ENCODE results near the gene CAPN7.

The CAPN7 gene

DNA sequence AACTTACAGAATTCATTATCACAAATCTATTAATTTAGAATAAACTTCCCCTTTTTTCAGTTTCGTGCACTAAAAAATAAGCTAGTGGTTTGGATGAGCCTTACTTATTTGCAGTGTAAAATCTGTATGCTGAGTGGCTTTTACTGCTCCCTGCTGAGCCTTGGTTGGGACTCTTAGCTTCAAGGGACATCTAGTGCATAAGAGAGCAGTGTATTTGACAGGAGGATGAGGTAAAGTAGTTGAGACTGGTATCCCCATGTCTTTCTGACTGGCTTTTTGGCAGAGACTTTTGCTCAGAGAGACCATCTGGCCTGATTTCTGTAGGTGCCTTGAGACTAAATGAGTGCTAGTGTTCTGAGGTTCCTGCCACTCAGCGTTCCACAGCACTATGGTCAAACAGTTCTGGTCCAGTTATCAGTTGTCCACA, 11.8 kb downstream of the CAPN7 start:
- H3K27me3 ChIP-seq (ENCODE audit: insufficient read depth, low read length), result no peaks in the 10 kb centered on the region
- H3K9ac ChIP-seq (ENCODE audit: low read depth, low read length), result no peak overlapping the region
- no peak overlapping the region for H3K4me3 ChIP-seq (ENCODE audit: low read length)
- 97% methylated on average over 2 of the region's 2 CpGs for WGBS
- H3K36me3 ChIP-seq (ENCODE audit: insufficient read depth, low read length), result peaks cover 79% of the 10 kb centered on the region
- H3K9me3 ChIP-seq (ENCODE audit: insufficient read depth, low read depth, low read length), result no peaks in the 10 kb centered on the region
- H3K27ac ChIP-seq (ENCODE audit: low read depth, low read length), result no peak overlapping the region
- H3K4me1 ChIP-seq (ENCODE audit: insufficient read depth, low read length), result no peaks in the 10 kb centered on the region

DNA sequence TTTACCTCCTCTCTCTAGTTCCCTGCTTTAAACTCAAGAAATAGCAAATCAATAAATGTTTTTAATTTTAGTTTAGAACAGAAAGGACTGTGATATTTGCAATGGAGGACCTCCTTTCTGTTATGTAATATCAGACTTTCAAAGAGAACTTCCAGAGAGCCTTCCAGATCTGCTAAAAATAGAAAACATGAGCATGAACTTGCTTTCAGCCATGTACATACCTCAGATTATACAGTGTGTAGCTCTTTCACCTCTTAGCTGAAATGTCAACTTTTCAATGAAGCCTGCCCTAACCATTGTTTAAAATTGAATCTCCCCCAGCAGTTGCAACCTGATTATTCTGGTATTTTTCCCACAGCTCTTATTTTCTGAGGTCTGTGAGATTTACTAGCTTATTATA, 12.6 kb downstream of the CAPN7 start:
- Histone ChIP-seq H3K4me3 (ENCODE audit: low read length) (no peak overlapping the region), H3K36me3 (ENCODE audit: insufficient read depth, low read length) (peaks cover 78% of the 10 kb centered on the region), H3K4me1 (ENCODE audit: insufficient read depth, low read length) (no peaks in the 10 kb centered on the region), H3K27ac (ENCODE audit: low read depth, low read length) (no peak overlapping the region), H3K9ac (ENCODE audit: low read depth, low read length) (no peak overlapping the region), H3K9me3 (ENCODE audit: insufficient read depth, low read depth, low read length) (no peaks in the 10 kb centered on the region), H3K27me3 (ENCODE audit: insufficient read depth, low read length) (no peaks in the 10 kb centered on the region)

DNA sequence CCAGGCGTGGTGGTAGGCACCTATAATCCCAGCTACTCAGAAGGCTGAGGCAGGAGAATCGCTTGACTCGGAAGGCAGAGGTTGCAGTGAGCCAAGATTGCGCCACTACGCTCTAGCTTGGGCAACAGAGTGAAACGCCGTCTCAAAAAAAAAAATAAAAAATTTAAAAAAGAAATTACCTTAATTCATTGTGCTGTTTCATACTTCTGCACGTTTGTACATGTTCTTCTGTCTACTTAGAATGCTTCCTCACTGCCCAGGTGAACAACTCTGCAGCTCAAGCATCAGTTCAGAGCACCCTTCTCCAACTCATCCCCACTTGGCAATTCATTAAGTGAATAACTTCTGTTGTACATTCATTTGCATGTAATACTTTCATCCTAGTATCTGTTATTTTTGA, 14.0 kb downstream of the CAPN7 start:
- 95% methylated on average over 8 of the region's 8 CpGs for WGBS
- Histone ChIP-seq H3K27me3 (ENCODE audit: insufficient read depth, low read length) (no peaks in the 10 kb centered on the region), H3K9ac (ENCODE audit: low read depth, low read length) (no peak overlapping the region), H3K27ac (ENCODE audit: low read depth, low read length) (no peak overlapping the region), H3K4me3 (ENCODE audit: low read length) (no peak overlapping the region), H3K36me3 (ENCODE audit: insufficient read depth, low read length) (peaks cover 77% of the 10 kb centered on the region), H3K9me3 (ENCODE audit: insufficient read depth, low read depth, low read length) (no peaks in the 10 kb centered on the region), H3K4me1 (ENCODE audit: insufficient read depth, low read length) (no peaks in the 10 kb centered on the region)

GRCh38 chr3:15220661-15221060, 14.6 kb downstream of the CAPN7 start:
- H3K36me3 ChIP-seq (ENCODE audit: insufficient read depth, low read length), result peaks cover 79% of the 10 kb centered on the region
- no peak overlapping the region for H3K9ac ChIP-seq (ENCODE audit: low read depth, low read length)
- H3K27ac ChIP-seq (ENCODE audit: low read depth, low read length), result no peak overlapping the region
- H3K27me3 ChIP-seq (ENCODE audit: insufficient read depth, low read length), result no peaks in the 10 kb centered on the region
- no peaks in the 10 kb centered on the region for H3K9me3 ChIP-seq (ENCODE audit: insufficient read depth, low read depth, low read length)
- no peak overlapping the region for H3K4me3 ChIP-seq (ENCODE audit: low read length)
- H3K4me1 ChIP-seq (ENCODE audit: insufficient read depth, low read length), result no peaks in the 10 kb centered on the region
- 98% methylated on average over 2 of the region's 2 CpGs for WGBS

DNA sequence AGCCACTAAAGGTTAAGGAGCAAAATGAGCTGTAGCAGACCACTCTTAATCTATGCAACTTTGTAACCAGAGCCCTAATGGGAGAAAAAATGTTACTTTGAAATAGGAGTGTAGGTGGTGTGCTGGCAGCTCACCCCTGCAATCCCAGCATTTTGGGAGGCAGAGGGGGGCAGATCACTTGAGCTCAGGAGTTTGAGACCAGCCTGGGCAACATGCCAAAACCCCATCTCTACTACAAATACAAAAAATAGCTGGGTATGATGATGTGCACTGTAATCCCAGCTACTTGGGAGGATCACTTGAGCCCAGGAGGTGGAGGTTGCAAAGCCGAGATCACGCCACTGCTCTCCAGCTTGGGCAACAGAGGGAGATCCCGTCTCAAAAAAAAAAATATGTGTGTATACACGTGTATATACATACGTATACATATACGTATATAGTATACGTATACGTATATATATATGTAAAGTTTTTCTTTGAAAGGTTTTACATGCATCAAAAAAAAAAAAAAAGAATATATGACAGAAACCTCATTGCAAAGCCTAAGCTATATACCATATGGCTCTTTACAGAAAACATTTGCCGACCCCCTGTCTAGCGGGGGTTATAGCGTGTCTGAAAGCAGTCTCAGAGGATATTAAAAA, 15.7 kb downstream of the CAPN7 start:
- no peaks in the 10 kb centered on the region for H3K9me3 ChIP-seq (ENCODE audit: insufficient read depth, low read depth, low read length)
- 94% methylated on average over 6 of the region's 11 CpGs for WGBS

GRCh38 chr3:15223685-15224572, 17.9 kb downstream of the CAPN7 start:
- Histone ChIP-seq H3K27me3 (ENCODE audit: insufficient read depth, low read length) (no peaks in the 10 kb centered on the region), H3K4me3 (ENCODE audit: low read length) (no peak overlapping the region), H3K9ac (ENCODE audit: low read depth, low read length) (no peak overlapping the region), H3K4me1 (ENCODE audit: insufficient read depth, low read length) (no peaks in the 10 kb centered on the region), H3K27ac (ENCODE audit: low read depth, low read length) (no peak overlapping the region), H3K36me3 (ENCODE audit: insufficient read depth, low read length) (peaks cover 70% of the 10 kb centered on the region), H3K9me3 (ENCODE audit: insufficient read depth, low read depth, low read length) (no peaks in the 10 kb centered on the region)
- WGBS, result 97% methylated on average over 7 of the region's 7 CpGs

More for the DNA sequence above, 15.7 kb downstream of the CAPN7 start:
- no peaks in the 10 kb centered on the region for H3K27me3 ChIP-seq (ENCODE audit: insufficient read depth, low read length)
- H3K4me1 ChIP-seq (ENCODE audit: insufficient read depth, low read length), result no peaks in the 10 kb centered on the region
- no peak overlapping the region for H3K27ac ChIP-seq (ENCODE audit: low read depth, low read length)
- peaks cover 75% of the 10 kb centered on the region for H3K36me3 ChIP-seq (ENCODE audit: insufficient read depth, low read length)
- H3K9ac ChIP-seq (ENCODE audit: low read depth, low read length), result no peak overlapping the region
- H3K4me3 ChIP-seq (ENCODE audit: low read length), result no peak overlapping the region

- 92% methylated on average over 1 of the region's 1 CpG for WGBS
- H3K36me3 ChIP-seq (ENCODE audit: insufficient read depth, low read length), result peaks cover 69% of the 10 kb centered on the region
- H3K27me3 ChIP-seq (ENCODE audit: insufficient read depth, low read length), result no peaks in the 10 kb centered on the region
- H3K4me3 ChIP-seq (ENCODE audit: low read length), result no peak overlapping the region
- H3K9me3 ChIP-seq (ENCODE audit: insufficient read depth, low read depth, low read length), result no peaks in the 10 kb centered on the region
- no peak overlapping the region for H3K27ac ChIP-seq (ENCODE audit: low read depth, low read length)
- H3K9ac ChIP-seq (ENCODE audit: low read depth, low read length), result no peak overlapping the region
- H3K4me1 ChIP-seq (ENCODE audit: insufficient read depth, low read length), result no peaks in the 10 kb centered on the region
Measured at GRCh38 chr3:15228147-15228546, 22.1 kb downstream of the CAPN7 start.

- H3K4me3 ChIP-seq (ENCODE audit: low read length), result no peak overlapping the region
- no peak overlapping the region for H3K9ac ChIP-seq (ENCODE audit: low read depth, low read length)
- no peak overlapping the region for H3K27ac ChIP-seq (ENCODE audit: low read depth, low read length)
- H3K27me3 ChIP-seq (ENCODE audit: insufficient read depth, low read length), result no peaks in the 10 kb centered on the region
- no peaks in the 10 kb centered on the region for H3K9me3 ChIP-seq (ENCODE audit: insufficient read depth, low read depth, low read length)
- no peaks in the 10 kb centered on the region for H3K4me1 ChIP-seq (ENCODE audit: insufficient read depth, low read length)
- peaks cover 68% of the 10 kb centered on the region for H3K36me3 ChIP-seq (ENCODE audit: insufficient read depth, low read length)
- 98% methylated on average over 3 of the region's 4 CpGs for WGBS
Measured at GRCh38 chr3:15229262-15229661, 23.2 kb downstream of the CAPN7 start.

GRCh38 chr3:15241341-15241740, 35.3 kb downstream of the CAPN7 start:
- Histone ChIP-seq H3K9me3 (ENCODE audit: insufficient read depth, low read depth, low read length) (no peaks in the 10 kb centered on the region), H3K27me3 (ENCODE audit: insufficient read depth, low read length) (no peaks in the 10 kb centered on the region), H3K27ac (ENCODE audit: low read depth, low read length) (no peak overlapping the region), H3K4me3 (ENCODE audit: low read length) (no peak overlapping the region), H3K9ac (ENCODE audit: low read depth, low read length) (no peak overlapping the region), H3K4me1 (ENCODE audit: insufficient read depth, low read length) (no peaks in the 10 kb centered on the region), H3K36me3 (ENCODE audit: insufficient read depth, low read length) (peaks cover 73% of the 10 kb centered on the region)
- WGBS, result no CpG with 5 or more reads among the region's 1 CpG

- no peaks in the 10 kb centered on the region for H3K27me3 ChIP-seq (ENCODE audit: insufficient read depth, low read length)
- H3K4me3 ChIP-seq (ENCODE audit: low read length), result no peak overlapping the region
- 93% methylated on average over 3 of the region's 5 CpGs for WGBS
- H3K4me1 ChIP-seq (ENCODE audit: insufficient read depth, low read length), result no peaks in the 10 kb centered on the region
- no peak overlapping the region for H3K9ac ChIP-seq (ENCODE audit: low read depth, low read length)
- H3K9me3 ChIP-seq (ENCODE audit: insufficient read depth, low read depth, low read length), result no peaks in the 10 kb centered on the region
- no peak overlapping the region for H3K27ac ChIP-seq (ENCODE audit: low read depth, low read length)
- H3K36me3 ChIP-seq (ENCODE audit: insufficient read depth, low read length), result peaks cover 90% of the 10 kb centered on the region
Measured at GRCh38 chr3:15243822-15244482, 37.9 kb downstream of the CAPN7 start.

DNA sequence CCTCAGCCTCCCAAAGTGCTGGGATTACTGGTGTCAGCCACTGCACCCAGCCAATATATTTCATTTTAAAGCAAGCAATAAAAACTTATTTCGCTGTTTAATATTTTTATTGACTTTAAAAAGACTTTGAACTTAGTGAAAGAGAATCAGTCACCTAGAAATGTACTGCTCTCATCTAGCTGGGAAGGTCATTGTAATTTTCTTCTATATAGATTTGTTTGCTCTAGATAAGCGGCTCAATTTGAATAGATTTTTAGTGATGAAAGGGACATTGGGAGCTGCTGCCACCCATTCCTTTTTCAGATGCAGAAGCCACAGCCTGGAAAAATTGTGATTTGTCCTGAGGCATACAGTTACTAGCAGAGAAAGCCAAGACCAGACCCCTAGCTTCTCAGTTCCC, 40.1 kb downstream of the CAPN7 start:
- no peak overlapping the region for H3K4me3 ChIP-seq (ENCODE audit: low read length)
- H3K27ac ChIP-seq (ENCODE audit: low read depth, low read length), result no peak overlapping the region
- no peaks in the 10 kb centered on the region for H3K4me1 ChIP-seq (ENCODE audit: insufficient read depth, low read length)
- H3K36me3 ChIP-seq (ENCODE audit: insufficient read depth, low read length), result peaks cover 88% of the 10 kb centered on the region
- H3K9ac ChIP-seq (ENCODE audit: low read depth, low read length), result no peak overlapping the region
- no peaks in the 10 kb centered on the region for H3K9me3 ChIP-seq (ENCODE audit: insufficient read depth, low read depth, low read length)
- no peaks in the 10 kb centered on the region for H3K27me3 ChIP-seq (ENCODE audit: insufficient read depth, low read length)
- 91% methylated on average over 2 of the region's 2 CpGs for WGBS
